ENCODE measurements around the gene REG4.
"Not testable (repeated sequence)": the region's sequence is repeated elsewhere in the genome, so short reads cannot be mapped to it uniquely, and the experiment has no call there.

REG4 gene

GRCh38 chr1:119834990-119835389 lies 23.7 kb upstream of the REG4 start:
- no peak for ATAC-seq
- TF ChIP-seq BACH2 (CRISPR knock-in tag; IDR thresholded peaks at IDR 0.05; ENCODE audit: borderline replicate concordance) = no peak
- TF ChIP-seq ZFP30 (CRISPR knock-in tag; IDR thresholded peaks at IDR 0.05) = no peak
- TF ChIP-seq TOX (CRISPR knock-in tag; IDR thresholded peaks at IDR 0.05; ENCODE audit: borderline replicate concordance) = no peak
- no peak for TF ChIP-seq GLIS3 (CRISPR knock-in tag; IDR thresholded peaks at IDR 0.05)
- TF ChIP-seq RARB (CRISPR knock-in tag; IDR thresholded peaks at IDR 0.05) = no peak
- TF ChIP-seq ZNF565 (CRISPR knock-in tag; conservative IDR thresholded peaks at IDR 0.05; ENCODE audit: low read depth) = no peak
- TF ChIP-seq ESRRG (CRISPR knock-in tag; IDR thresholded peaks at IDR 0.05) = no peak
- TF ChIP-seq PPARA (CRISPR knock-in tag; IDR thresholded peaks at IDR 0.05; ENCODE audit: borderline replicate concordance) = no peak

GRCh38 chr1:119831027-119831426 lies 19.8 kb upstream of the REG4 start:
- TF ChIP-seq ISL1 (CRISPR knock-in tag; IDR thresholded peaks at IDR 0.05) = no peak

GRCh38 chr1:119829625-119830024 lies 18.4 kb upstream of the REG4 start:
- ATAC-seq = no peak
- no peak for TF ChIP-seq OSR1 (CRISPR knock-in tag; IDR thresholded peaks at IDR 0.05)
- TF ChIP-seq TOX (CRISPR knock-in tag; IDR thresholded peaks at IDR 0.05; ENCODE audit: borderline replicate concordance) = no peak
- TF ChIP-seq CREB5 (CRISPR knock-in tag; IDR thresholded peaks at IDR 0.05; ENCODE audit: low read depth) = no peak
- TF ChIP-seq CSRNP3 (CRISPR knock-in tag; IDR thresholded peaks at IDR 0.05) = no peak

More at GRCh38 chr1:119831027-119831426, 19.8 kb upstream of the REG4 start:
- ATAC-seq = no peak

GRCh38 chr1:119829006-119829405 lies 17.7 kb upstream of the REG4 start:
- ATAC-seq = not testable (repeated sequence)

- TF ChIP-seq ZC3H10 (CRISPR knock-in tag; IDR thresholded peaks at IDR 0.05) = no peak
- no peak for TF ChIP-seq TSHZ2 (CRISPR knock-in tag; IDR thresholded peaks at IDR 0.05)
- no peak for TF ChIP-seq RARB (CRISPR knock-in tag; IDR thresholded peaks at IDR 0.05)
- TF ChIP-seq ZFP3 (CRISPR knock-in tag; IDR thresholded peaks at IDR 0.05) = no peak
- TF ChIP-seq ESRRG (CRISPR knock-in tag; IDR thresholded peaks at IDR 0.05) = no peak
- no peak for TF ChIP-seq PATZ1 (CRISPR knock-in tag; IDR thresholded peaks at IDR 0.05; ENCODE audit: borderline replicate concordance)
- no peak for TF ChIP-seq TOX (CRISPR knock-in tag; IDR thresholded peaks at IDR 0.05; ENCODE audit: borderline replicate concordance)
- TF ChIP-seq GLIS3 (CRISPR knock-in tag; IDR thresholded peaks at IDR 0.05) = no peak
- TF ChIP-seq TCF4 (CRISPR knock-in tag; IDR thresholded peaks at IDR 0.05; ENCODE audit: borderline replicate concordance) = no peak
- TF ChIP-seq CREB5 (CRISPR knock-in tag; IDR thresholded peaks at IDR 0.05; ENCODE audit: low read depth) = no peak
- TF ChIP-seq PPARA (CRISPR knock-in tag; IDR thresholded peaks at IDR 0.05; ENCODE audit: borderline replicate concordance) = no peak
- TF ChIP-seq ZFP30 (CRISPR knock-in tag; IDR thresholded peaks at IDR 0.05) = no peak
- TF ChIP-seq ZNF8 (CRISPR knock-in tag; IDR thresholded peaks at IDR 0.05) = no peak
Measured at GRCh38 chr1:119828266-119828665, 17.0 kb upstream of the REG4 start.

More at GRCh38 chr1:119828266-119828665, 17.0 kb upstream of the REG4 start:
- no peak for ATAC-seq
